Colonic mucosa (tissue), 4 donors: ENCODE measurements around the gene SLC48A1. TPM values are rescaled to one million over a fixed set of nuclear protein-coding genes. Genes with fewer than 3 reads are reported as not detected.

Experiments
- DNase-seq: peaks from one replicate; pipeline ENCODE4 v3.0.0-alpha.2; 2020
- H3K27ac ChIP-seq: fragments of 200-600 bp; one replicate; pipeline ENCODE4 v1.8.0; 2021
- H3K27me3 ChIP-seq: fragments of 200-600 bp; one replicate; pipeline ENCODE4 v1.8.0; 2021
- H3K36me3 ChIP-seq: fragments of 200-600 bp; one replicate; pipeline ENCODE4 v1.8.0; 2021
- H3K4me1 ChIP-seq: fragments of 200-600 bp; one replicate; pipeline ENCODE4 v1.8.0; 2021; ENCODE audit warnings: mild to moderate bottlenecking
- H3K4me3 ChIP-seq: fragments of 200-600 bp; one replicate; pipeline ENCODE4 v1.8.0; 2021
- H3K9ac ChIP-seq, 2 donors: one replicate each; pipeline ENCODE4 v1.7.0; 2013; ENCODE audit warnings: control low read depth in 2 of 2, low read depth in 2 of 2, low read length in 2 of 2
- H3K9me3 ChIP-seq: fragments of 200-600 bp; one replicate; pipeline ENCODE4 v1.8.0; 2021
- CTCF ChIP-seq: fragments of 200-600 bp; IDR thresholded peaks from one replicate; pipeline ENCODE4 v1.8.0; 2022; ENCODE audit warnings: antibody characterized with exemption, mild to moderate bottlenecking
- intact Hi-C: fragments of 100-400 bp; cut with DNase I; formaldehyde crosslinking; loops from one replicate; pipeline ENCODE4 v1.14.1; 2022
- total RNA-seq, 2 donors: library from RNA; stranded (reverse); fragmentation: NEBNext Ultra II Directional in 1 of 2; extraction: Animal tissue kit (Norgen Biotek cat#: 25700) in 1 of 2; gene quantifications; one replicate each; pipeline ENCODE4 v1.2.1, GENCODE V29; 2021
- donor health status: healthy.
- donor health status: DM: no; HTN: no; CAD: no.
- donor health status: DM: no; HTN: no; CAD: no.

SLC48A1 gene
- total RNA-seq, 2 donors from 2014 or later, result 12.2 to 17.9 TPM

- DNase-seq, result no peak
- intact Hi-C loops, result no loop called here
- TF ChIP-seq CTCF, result no peak
- Histone ChIP-seq H3K27ac (no peak overlapping the region), H3K9ac (no peak overlapping the region), H3K4me1 (peaks cover 6% of the 10 kb centered on the region), H3K27me3 (no peaks in the 10 kb centered on the region), H3K36me3 (no peaks in the 10 kb centered on the region), H3K9me3 (no peaks in the 10 kb centered on the region), H3K4me3 (no peak overlapping the region)
Measured at GRCh38 chr12:47744778-47745436, 28.1 kb upstream of the SLC48A1 start.

- Histone ChIP-seq H3K27ac (no peak overlapping the region), H3K27me3 (no peaks in the 10 kb centered on the region), H3K9me3 (no peaks in the 10 kb centered on the region), H3K9ac (no peak overlapping the region), H3K36me3 (no peaks in the 10 kb centered on the region), H3K4me1 (peaks cover 6% of the 10 kb centered on the region), H3K4me3 (no peak overlapping the region)
- DNase-seq, result no peak
- intact Hi-C loops, result no loop called here
- TF ChIP-seq CTCF, result no peak
Measured at GRCh38 chr12:47745485-47746041, 27.5 kb upstream of the SLC48A1 start.

- Histone ChIP-seq H3K4me3 (no peak overlapping the region), H3K9me3 (no peaks in the 10 kb centered on the region), H3K4me1 (peaks cover 6% of the 10 kb centered on the region), H3K27ac (no peak overlapping the region), H3K9ac (no peak overlapping the region), H3K36me3 (no peaks in the 10 kb centered on the region), H3K27me3 (no peaks in the 10 kb centered on the region)
- intact Hi-C loops, result no loop called here
- TF ChIP-seq CTCF, result no peak
- no peak for DNase-seq
Measured at GRCh38 chr12:47746073-47746472, 27.0 kb upstream of the SLC48A1 start.

GRCh38 chr12:47746523-47746922, 26.5 kb upstream of the SLC48A1 start:
- Histone ChIP-seq H3K4me3 (no peak overlapping the region), H3K27ac (no peak overlapping the region), H3K4me1 (peaks cover 1% of the 10 kb centered on the region), H3K27me3 (no peaks in the 10 kb centered on the region), H3K9ac (no peak overlapping the region), H3K9me3 (no peaks in the 10 kb centered on the region), H3K36me3 (no peaks in the 10 kb centered on the region)
- no peak for DNase-seq
- TF ChIP-seq CTCF, result no peak
- intact Hi-C loops, result no loop called here

- intact Hi-C loops, result no loop called here
- Histone ChIP-seq H3K4me3 (no peak overlapping the region), H3K27ac (no peak overlapping the region), H3K27me3 (no peaks in the 10 kb centered on the region), H3K4me1 (no peaks in the 10 kb centered on the region), H3K9ac (no peak overlapping the region), H3K36me3 (no peaks in the 10 kb centered on the region), H3K9me3 (no peaks in the 10 kb centered on the region)
- DNase-seq, result no peak
- no peak for TF ChIP-seq CTCF
Measured at GRCh38 chr12:47747126-47747525, 25.9 kb upstream of the SLC48A1 start.
